Measurements from ENCODE around the gene GABRR2.

The GABRR2 gene

DNA sequence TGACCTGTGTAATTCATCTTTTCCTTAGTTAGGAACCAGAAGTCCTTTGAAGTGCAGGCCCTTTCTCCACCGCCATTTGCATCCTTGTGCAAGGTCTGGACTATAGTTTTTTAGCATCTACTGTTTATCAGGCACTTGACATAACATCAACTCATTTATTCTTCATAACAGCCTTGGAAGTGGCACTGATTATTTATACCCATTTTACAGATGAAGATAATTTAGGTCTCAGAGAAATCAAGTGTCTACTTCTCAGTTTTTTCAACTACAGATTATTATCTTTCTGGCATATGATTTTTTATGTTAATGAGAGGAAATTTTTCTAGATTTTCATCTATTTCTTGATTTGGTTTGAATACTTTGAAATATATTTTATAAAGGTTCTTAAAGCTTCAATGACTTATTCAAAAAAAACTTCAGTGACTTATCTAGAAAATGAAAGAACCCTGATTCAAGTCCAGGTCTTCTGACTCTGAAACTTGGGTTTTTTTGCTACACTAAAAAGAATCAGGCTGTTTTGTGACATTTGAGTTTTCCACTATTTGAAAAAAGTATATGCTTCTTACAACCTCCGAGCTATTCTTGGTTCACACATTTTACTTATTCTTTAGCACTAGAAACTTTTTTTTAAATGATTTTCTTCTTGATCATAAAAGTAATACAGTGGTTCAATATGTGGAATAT lies 40.6 kb upstream of the GABRR2 start:
- TF ChIP-seq, protein P1, sequence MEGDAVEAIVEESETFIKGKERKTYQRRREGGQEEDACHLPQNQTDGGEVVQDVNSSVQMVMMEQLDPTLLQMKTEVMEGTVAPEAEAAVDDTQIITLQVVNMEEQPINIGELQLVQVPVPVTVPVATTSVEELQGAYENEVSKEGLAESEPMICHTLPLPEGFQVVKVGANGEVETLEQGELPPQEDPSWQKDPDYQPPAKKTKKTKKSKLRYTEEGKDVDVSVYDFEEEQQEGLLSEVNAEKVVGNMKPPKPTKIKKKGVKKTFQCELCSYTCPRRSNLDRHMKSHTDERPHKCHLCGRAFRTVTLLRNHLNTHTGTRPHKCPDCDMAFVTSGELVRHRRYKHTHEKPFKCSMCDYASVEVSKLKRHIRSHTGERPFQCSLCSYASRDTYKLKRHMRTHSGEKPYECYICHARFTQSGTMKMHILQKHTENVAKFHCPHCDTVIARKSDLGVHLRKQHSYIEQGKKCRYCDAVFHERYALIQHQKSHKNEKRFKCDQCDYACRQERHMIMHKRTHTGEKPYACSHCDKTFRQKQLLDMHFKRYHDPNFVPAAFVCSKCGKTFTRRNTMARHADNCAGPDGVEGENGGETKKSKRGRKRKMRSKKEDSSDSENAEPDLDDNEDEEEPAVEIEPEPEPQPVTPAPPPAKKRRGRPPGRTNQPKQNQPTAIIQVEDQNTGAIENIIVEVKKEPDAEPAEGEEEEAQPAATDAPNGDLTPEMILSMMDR (IDR thresholded peaks at IDR 0.05) = no peak

DNA sequence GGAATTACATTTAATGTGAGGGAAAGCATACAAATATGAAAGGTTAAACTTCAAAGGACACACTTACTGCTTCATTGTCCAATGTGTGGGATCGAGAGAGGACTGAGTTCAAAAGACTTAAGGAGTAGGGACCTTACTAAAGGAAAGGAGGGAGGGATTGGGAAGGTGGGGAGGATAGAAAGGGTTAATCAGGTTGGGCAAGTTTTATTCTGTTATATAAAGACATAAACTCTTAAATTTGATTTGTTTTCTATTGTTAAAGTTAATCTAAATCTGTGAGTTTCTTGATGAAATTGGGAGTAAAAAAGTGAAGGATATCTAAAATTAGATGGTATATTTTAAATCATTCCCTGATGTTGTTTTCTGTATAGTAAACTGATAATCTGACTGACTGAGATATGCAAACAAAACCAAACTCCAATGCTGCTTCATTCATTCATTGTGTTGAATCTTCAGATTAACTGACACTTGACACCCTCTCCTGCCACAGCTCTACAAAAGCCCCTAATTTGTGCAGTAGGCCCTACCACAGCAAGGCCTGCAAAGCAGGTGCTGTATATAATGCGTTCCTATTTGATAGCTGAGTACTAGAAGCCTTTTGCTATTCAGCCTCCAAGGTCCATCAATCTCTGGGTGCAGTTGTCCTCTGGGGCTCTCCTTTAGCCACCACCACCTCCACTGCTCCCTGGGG lies 38.7 kb upstream of the GABRR2 start:
- TF ChIP-seq, protein P1 (IDR thresholded peaks at IDR 0.05) = no peak

DNA sequence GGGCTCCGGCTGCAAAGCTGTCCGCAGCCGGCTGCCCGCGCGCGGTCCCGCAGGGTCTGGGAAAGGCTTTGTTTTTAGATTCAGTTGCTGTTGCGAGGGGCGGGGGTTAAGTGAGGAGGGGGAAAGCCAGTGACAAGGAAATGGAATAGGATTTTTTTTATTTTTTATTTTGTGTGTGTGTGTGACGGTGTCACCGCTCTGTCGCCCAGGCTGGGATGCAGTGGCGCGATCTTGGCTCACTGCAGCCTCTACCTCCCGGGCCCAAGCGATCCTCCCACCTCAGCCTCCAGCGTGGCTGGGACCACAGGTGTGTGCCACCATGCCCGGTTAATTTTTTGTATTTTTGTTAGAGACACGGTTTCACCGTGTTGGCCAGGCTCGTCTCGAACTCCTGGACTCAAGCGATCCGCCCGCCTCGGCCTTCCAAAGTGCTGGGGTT lies 38.0 kb upstream of the GABRR2 start:
- TF ChIP-seq, protein P1 (IDR thresholded peaks at IDR 0.05) = no peak

DNA sequence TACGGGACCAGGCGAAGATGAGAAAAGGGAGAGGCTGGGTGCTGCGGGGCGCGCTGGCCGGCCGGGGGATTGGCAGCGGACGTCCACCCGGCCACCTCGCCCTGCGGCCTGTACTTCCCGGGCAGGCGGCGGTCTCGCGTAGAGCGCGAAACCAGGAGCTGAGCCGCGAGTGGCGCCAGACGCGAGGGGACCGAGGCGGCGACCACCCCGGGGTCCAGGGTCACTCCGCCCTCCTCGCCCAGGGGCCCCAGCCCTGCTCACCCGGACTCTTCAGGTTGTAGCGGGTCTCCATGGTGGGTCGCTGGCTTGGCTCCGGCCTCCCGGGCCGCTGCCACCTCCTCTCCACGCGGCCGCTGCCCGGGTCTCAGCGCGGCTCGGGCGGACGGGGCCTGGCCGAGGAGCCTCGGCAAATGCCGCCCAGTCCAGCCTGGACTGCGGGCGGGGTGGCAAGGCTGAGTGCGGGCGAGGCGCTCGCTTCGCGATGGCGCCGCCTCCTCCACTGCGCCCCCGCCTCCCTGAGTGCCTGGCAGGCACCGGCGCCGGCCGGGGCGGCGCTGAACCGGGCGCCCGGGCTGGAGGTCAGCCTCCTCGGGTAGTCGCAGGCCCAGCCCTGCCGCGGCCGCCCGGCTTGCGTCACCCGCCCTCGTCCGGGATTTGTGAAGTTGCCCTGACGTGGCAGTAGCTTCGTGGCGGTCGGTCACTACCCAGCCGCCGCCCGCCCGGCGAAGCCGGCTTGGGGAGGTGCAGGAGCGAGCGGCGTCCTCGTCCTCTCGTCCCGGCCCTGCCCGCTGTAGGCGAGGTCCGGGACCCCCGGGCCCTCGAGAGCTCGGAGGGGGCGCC lies 37.4 kb upstream of the GABRR2 start, which contains the start of gene UBE2J1:
Gene UBE2J1 (minus strand): TSS at position 445 of the 840 bp plus-strand sequence. CDS start 153 bp downstream, at position 292.
- TF ChIP-seq, protein P1 (IDR thresholded peaks at IDR 0.05) = no peak

DNA sequence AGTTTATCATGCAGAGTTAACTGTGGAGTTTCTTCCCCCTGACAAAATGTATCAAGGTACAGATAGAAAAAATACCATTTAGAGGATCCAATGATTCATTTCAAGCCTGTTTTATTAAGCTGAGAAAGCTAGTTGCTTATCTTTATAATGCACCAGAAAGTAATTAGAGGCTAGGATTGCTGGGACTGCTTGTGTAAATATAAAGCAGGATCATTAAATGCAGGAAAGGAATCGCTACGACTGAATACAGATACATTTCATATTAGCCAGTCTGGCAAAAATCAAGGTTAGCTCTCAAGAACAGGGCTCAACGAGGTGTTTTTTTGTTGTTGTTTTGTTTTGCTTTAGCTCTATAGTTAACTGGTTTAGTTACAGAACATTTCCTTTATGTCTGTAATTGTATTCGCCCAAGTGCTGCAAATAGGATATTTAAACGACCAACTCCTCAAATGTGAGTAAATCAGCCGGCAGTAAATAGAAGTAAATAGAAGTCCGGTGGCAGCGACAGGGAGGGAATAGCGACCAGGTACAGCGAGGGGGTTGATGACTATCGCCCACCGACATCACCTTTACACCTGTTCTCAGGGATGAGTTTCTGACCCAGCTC lies 36.7 kb upstream of the GABRR2 start:
- TF ChIP-seq, protein P1 (IDR thresholded peaks at IDR 0.05) = no peak

DNA sequence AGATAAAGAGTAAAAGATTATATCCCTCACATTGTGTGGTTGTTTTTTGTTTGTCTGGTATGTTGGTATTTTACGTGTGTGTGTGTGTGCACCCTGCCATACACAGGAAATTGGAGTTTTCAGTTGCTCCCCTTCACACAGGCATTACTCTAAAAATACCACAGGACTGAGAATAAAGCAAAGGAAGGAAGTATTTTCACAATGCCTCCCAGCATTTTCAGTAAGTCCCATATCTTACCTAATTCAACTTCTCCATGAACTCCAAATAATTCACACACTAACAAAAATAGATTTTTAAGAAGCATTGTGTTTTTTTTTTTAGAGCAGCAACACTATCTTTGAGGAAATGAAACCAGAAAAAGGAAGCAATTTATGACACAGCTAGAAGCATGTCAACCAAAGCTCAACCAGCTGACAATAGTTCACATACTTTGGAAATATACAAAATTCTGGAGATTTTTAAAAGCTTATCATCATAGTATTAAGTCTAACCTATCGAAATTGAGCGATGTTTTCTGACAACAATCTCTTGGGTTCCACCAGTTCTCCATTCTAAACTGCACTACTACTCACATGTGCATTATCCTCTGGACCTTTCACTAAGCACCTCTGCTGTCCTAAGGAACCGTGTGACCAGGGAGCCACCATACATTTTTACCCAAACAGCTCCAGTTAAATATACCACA lies 35.3 kb upstream of the GABRR2 start:
- TF ChIP-seq, protein P1 (IDR thresholded peaks at IDR 0.05) = no peak

Data from LNCAP (cell line).